MCF 10A (cell line): ENCODE results near the gene TUBB2B. TPM values are rescaled to one million over a fixed set of nuclear protein-coding genes. Genes with fewer than 3 reads are reported as not detected.

Experiments used
- BruUV-seq: library from RNA; stranded (reverse); fragments of 400-500 nt; replicated peaks from 2 replicates; lab custom pipeline; 2021; lab: Mats Ljungman, UMichigan
- CTCF ChIA-PET: fragments of 300-600 bp; sonication (Branson Sonifier 250); formaldehyde crosslinking; extraction: SDS; loops from one replicate; lab custom pipeline; 2021; ENCODE audit warnings: antibody characterized with exemption, inconsistent platforms; lab: Yijun Ruan, JAX
- POLR2A ChIA-PET: fragments of 300-600, 350-650 bp; sonication (Branson Sonifier 250); formaldehyde crosslinking; extraction: SDS; loops from one replicate; lab custom pipeline; 2020; ENCODE audit warnings: antibody characterized with exemption, inconsistent platforms; lab: Yijun Ruan, JAX
- DNase-seq: peaks from one replicate; pipeline ENCODE4 v3.0.0-alpha.2; 2018; ENCODE audit not compliant: unreplicated experiment
- H3K27ac Mint-ChIP-seq: one replicate; pipeline ENCODE4 v1.8.0; 2022; ENCODE audit warnings: mild to moderate bottlenecking, low read depth, mixed read lengths; ENCODE audit not compliant: unreplicated experiment
- H3K27me3 Mint-ChIP-seq: one replicate; pipeline ENCODE4 v1.8.0; 2022; ENCODE audit warnings: mixed read lengths; ENCODE audit not compliant: insufficient read depth, unreplicated experiment
- H3K36me3 Mint-ChIP-seq: one replicate; pipeline ENCODE4 v1.8.0; 2022; ENCODE audit warnings: mild to moderate bottlenecking, moderate library complexity, mixed read lengths; ENCODE audit not compliant: insufficient read depth, unreplicated experiment
- H3K4me1 Mint-ChIP-seq: one replicate; pipeline ENCODE4 v1.8.0; 2022; ENCODE audit warnings: mixed read lengths; ENCODE audit not compliant: insufficient read depth, unreplicated experiment
- H3K4me3 Mint-ChIP-seq: one replicate; pipeline ENCODE4 v1.8.0; 2022; ENCODE audit warnings: mild to moderate bottlenecking, moderate library complexity, mixed read lengths; ENCODE audit not compliant: unreplicated experiment
- H3K9me3 Mint-ChIP-seq: one replicate; pipeline ENCODE4 v1.8.0; 2022; ENCODE audit warnings: mixed read lengths; ENCODE audit not compliant: unreplicated experiment
- intact Hi-C: fragments of 100-400 bp; cut with micrococcal nuclease; formaldehyde crosslinking; loops from 2 replicates; pipeline ENCODE4 v1.14.1; 2022
- total RNA-seq: library from RNA; stranded (reverse); gene quantifications from 2 replicates; pipeline ENCODE4 v1.2.3, GENCODE V29; 2022
- TF ChIP-seq, protein P1 (sequence below): fragments of 200-600 bp; IDR thresholded peaks from one replicate; pipeline ENCODE4 v1.8.0; 2022; ENCODE audit warnings: antibody characterized with exemption, mild to moderate bottlenecking; ENCODE audit not compliant: unreplicated experiment

TUBB2B gene
- total RNA-seq, 1 experiment from 2014 or later = 0.47 TPM

- Mint-ChIP-seq H3K9me3 (no peaks in the 10 kb centered on the region), H3K27ac (no peak overlapping the region), H3K36me3 (peaks cover 6% of the 10 kb centered on the region), H3K27me3 (peaks cover 13% of the 10 kb centered on the region), H3K4me1 (peaks cover 19% of the 10 kb centered on the region), H3K4me3 (no peak overlapping the region)
- no TSS peak for BruUV-seq
- TF ChIP-seq, protein P1, sequence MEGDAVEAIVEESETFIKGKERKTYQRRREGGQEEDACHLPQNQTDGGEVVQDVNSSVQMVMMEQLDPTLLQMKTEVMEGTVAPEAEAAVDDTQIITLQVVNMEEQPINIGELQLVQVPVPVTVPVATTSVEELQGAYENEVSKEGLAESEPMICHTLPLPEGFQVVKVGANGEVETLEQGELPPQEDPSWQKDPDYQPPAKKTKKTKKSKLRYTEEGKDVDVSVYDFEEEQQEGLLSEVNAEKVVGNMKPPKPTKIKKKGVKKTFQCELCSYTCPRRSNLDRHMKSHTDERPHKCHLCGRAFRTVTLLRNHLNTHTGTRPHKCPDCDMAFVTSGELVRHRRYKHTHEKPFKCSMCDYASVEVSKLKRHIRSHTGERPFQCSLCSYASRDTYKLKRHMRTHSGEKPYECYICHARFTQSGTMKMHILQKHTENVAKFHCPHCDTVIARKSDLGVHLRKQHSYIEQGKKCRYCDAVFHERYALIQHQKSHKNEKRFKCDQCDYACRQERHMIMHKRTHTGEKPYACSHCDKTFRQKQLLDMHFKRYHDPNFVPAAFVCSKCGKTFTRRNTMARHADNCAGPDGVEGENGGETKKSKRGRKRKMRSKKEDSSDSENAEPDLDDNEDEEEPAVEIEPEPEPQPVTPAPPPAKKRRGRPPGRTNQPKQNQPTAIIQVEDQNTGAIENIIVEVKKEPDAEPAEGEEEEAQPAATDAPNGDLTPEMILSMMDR = no peak
- intact Hi-C loops = no loop called here
- CTCF ChIA-PET = interaction anchor here (0.6 kb wide), 1 partner anchor 77 kb away, joined by 3 read pairs; no protein-coding TSS in a partner anchor
- no peak for DNase-seq
- POLR2A ChIA-PET = interaction anchor here (1.2 kb wide), 1 partner anchor 47 kb away, joined by 3 read pairs; the partner anchor contains the start of gene PSMG4
Observed at GRCh38 chr6:3212261-3212660, 15.2 kb downstream of the TUBB2B start.

DNA sequence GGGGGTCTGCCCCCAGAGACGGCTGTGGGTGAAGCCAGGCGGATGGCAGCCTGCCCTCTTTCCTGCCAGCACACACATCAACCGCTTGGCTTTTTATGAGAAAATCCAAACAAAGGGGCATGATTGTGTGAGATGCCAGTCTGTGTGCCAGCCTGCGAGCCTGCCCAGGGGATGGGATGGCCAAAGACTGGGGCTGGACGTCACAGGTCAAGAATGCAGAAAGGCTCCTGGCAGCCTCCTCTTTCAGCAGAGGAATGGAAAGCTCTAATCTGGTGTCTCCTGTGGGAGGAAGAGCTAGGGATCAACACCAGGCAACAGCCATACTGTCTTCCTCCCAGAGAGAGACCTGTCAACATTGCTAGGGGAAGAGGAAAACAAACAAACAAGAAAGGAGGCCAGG is 15.8 kb downstream of the TUBB2B start:
- Mint-ChIP-seq H3K9me3 (no peaks in the 10 kb centered on the region), H3K4me1 (peaks cover 19% of the 10 kb centered on the region), H3K27ac (no peak overlapping the region), H3K27me3 (peaks cover 9% of the 10 kb centered on the region), H3K36me3 (peaks cover 6% of the 10 kb centered on the region), H3K4me3 (no peak overlapping the region)
- no peak for DNase-seq
- TF ChIP-seq, protein P1 = no peak
- ChIA-PET CTCF (interaction anchor here (0.6 to 1.4 kb wide), 2 partner anchors 76 to 85 kb away, joined by 3 to 5 read pairs; no protein-coding TSS in a partner anchor), POLR2A (interaction anchor here (1.2 kb wide), 1 partner anchor 48 kb away, joined by 3 read pairs; the partner anchor contains the start of gene PSMG4)
- BruUV-seq = no TSS peak
- intact Hi-C loops = no loop called here

DNA sequence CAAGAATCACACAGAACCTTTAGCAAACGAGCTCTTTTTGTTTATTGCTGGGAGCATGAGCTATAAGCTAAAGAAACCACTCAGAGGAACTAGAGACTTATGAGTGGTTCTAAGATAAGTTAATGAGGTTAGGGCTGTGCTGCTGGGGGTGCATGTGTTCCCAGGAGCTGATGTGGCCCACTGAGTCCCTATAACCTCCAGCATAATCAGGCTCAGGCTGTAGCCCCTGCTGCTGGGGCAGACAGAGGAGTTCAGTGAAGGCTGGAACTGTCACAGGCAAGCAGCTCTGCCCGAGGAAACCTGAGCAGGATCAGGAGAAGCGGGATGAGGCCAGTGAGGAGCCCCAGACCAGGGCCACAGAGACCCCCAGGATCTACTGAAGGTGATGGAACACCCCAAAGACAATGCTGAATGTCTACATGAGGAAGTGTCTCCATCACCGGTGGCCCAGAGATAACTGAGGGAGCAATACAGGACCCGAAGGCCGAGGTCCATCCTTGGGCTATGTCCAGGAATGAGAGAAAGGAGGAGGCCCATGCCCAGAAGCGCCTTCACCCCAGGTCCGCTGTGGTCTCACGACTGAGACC is 17.3 kb downstream of the TUBB2B start:
- CTCF ChIA-PET = interaction anchor here (0.9 to 3.2 kb wide), 5 partner anchors 42 to 141 kb away, joined by 3 to 17 read pairs (median 4); partner anchors contain the start of gene TUBB2A
- TF ChIP-seq, protein P1 = no peak
- H3K36me3 Mint-ChIP-seq = no peaks in the 10 kb centered on the region
- DNase-seq = no peak
- intact Hi-C loops = no loop called here
- POLR2A ChIA-PET = interaction anchor here (0.5 to 3.4 kb wide), 8 partner anchors 9 to 179 kb away, joined by 3 to 34 read pairs (median 12); partner anchors contain the start of genes PSMG4, RIPK1 and TUBB2A
- peaks cover 26% of the 10 kb centered on the region for H3K4me1 Mint-ChIP-seq
- H3K9me3 Mint-ChIP-seq = no peaks in the 10 kb centered on the region
- no peak overlapping the region for H3K4me3 Mint-ChIP-seq
- H3K27ac Mint-ChIP-seq = no peak overlapping the region
- no TSS peak for BruUV-seq
- no peaks in the 10 kb centered on the region for H3K27me3 Mint-ChIP-seq
